Measurements from ENCODE around the gene CHGA.

DNA sequence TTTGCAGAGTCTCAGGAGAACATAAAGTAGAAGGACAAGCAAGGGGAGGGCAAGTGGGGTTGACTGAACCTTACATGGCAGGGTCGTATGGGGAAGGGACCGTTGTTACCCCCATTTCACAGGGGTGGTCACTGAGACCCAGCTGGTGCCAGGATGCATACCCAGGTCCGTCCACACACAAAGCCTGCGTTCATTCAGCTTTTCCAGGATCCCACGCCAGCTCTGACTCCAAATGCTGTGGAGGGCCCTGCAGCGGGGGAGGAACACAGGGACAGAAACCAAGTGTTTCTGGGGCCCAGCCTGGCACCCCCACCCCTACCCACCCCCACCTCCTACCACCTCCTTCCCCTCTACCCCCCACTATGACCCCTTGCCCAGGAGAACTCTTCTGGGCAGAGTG is 16.5 kb upstream of the CHGA start:
- no peak for TF ChIP-seq POLR2A (IDR thresholded peaks at IDR 0.05)
- TF ChIP-seq, protein P1, sequence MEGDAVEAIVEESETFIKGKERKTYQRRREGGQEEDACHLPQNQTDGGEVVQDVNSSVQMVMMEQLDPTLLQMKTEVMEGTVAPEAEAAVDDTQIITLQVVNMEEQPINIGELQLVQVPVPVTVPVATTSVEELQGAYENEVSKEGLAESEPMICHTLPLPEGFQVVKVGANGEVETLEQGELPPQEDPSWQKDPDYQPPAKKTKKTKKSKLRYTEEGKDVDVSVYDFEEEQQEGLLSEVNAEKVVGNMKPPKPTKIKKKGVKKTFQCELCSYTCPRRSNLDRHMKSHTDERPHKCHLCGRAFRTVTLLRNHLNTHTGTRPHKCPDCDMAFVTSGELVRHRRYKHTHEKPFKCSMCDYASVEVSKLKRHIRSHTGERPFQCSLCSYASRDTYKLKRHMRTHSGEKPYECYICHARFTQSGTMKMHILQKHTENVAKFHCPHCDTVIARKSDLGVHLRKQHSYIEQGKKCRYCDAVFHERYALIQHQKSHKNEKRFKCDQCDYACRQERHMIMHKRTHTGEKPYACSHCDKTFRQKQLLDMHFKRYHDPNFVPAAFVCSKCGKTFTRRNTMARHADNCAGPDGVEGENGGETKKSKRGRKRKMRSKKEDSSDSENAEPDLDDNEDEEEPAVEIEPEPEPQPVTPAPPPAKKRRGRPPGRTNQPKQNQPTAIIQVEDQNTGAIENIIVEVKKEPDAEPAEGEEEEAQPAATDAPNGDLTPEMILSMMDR (IDR thresholded peaks at IDR 0.05): no peak
